ENCODE data around the gene PROM2.
"Not testable (repeated sequence)": the region's sequence is repeated elsewhere in the genome, so short reads cannot be mapped to it uniquely, and the experiment has no call there.

Gene PROM2

GRCh38 chr2:95274291-95275150 lies at the start of gene PROM2:
Gene PROM2, plus strand, starts transcription at chr2:95274449. Its CDS starts 137 bp downstream, at chr2:95274586.
- DNase-seq (ENCODE audit: low spot score) = no peak

- no peak for DNase-seq (ENCODE audit: low spot score)
These were observed 48.6 kb upstream of the PROM2 start for GRCh38 chr2:95225658-95226057.

GRCh38 chr2:95231723-95232122 lies 42.5 kb upstream of the PROM2 start:
- peak; percentile 2 for DNase-seq (ENCODE audit: low spot score)

DNA sequence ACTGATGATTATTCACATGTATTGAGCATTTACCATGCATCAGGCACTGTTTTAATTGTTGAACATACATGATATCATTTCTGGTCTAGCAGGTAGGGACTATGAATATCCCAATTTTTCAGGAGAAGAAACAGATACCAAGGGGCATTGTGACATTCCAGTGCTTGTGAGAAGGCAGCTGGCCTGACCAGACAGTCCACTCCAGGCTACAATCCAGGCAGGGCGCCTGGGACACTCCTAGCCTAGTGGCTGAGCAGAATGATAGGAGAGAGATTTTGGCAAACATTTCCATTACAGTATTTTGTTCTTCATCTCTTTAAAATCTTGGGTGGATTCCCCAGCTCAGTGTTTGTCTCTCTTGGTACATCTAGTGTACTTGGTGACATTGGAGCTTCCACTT lies 42.0 kb upstream of the PROM2 start:
- no peak for DNase-seq (ENCODE audit: low spot score)

- no peak for DNase-seq (ENCODE audit: low spot score)
These were observed 39.9 kb upstream of the PROM2 start for GRCh38 chr2:95234286-95234785.

GRCh38 chr2:95234816-95235215 lies 39.4 kb upstream of the PROM2 start:
- no peak for DNase-seq (ENCODE audit: low spot score)

DNA sequence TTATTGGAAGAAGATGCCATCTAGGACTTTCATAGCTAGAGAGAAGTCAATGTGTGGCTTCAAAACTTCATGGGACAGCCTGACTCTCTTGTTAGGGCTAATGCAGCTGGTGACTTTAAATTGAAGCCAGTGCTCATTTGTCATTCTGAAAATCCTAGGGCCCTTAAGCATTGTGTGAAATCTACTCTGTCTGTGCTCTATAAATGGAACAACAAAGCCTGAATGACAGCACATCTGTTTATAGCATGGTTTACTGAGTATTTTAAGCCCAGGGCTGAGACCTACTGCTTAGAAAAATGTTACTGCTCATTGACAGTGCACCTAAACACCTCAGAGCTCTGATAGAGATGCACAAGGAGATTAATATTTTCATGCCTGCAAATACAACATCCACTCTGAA lies 36.1 kb upstream of the PROM2 start:
- DNase-seq (ENCODE audit: low spot score) = no peak

DNA sequence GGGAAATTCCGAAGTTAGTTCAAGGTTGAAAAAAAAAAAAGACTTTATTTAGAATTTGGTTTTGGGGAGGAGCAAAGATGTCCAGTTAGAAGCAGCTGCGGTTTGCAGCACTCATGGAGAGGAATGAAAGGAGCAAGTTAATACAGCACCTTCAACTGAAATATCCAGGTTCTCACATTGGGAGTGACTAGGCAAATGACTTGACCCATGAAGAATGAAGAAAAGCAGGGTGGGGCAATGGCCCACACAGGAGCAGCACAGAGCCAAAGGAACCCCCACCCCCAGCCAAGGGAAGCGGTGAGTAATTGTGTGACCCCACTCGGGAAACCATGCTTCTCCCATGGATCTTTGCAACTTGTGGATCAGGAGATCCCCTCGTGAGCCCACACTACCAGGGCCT lies 34.2 kb upstream of the PROM2 start:
- DNase-seq (ENCODE audit: low spot score) = no peak

DNA sequence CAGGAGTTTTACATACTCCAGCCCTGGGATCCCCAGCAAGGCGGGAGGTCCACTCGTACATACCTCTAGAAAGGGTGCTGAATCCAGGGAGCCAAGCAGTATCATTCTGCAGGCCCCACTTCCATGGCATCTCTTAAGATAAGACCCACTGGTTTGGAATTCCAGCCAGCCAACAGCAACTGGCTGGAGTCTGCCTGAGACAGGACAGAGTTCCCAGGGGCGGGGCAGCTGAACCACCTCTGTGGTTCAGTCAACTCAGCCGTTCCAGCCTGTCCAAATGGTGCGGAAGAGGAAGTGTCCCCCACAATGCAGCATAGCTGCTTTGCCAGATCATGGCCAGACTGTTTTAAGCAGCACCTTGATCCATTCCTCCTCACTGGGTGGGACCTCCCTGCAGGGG lies 33.7 kb upstream of the PROM2 start:
- DNase-seq (ENCODE audit: low spot score) = no peak

GRCh38 chr2:95242084-95242483 lies 32.2 kb upstream of the PROM2 start:
- DNase-seq (ENCODE audit: low spot score) = not testable (repeated sequence)

DNA sequence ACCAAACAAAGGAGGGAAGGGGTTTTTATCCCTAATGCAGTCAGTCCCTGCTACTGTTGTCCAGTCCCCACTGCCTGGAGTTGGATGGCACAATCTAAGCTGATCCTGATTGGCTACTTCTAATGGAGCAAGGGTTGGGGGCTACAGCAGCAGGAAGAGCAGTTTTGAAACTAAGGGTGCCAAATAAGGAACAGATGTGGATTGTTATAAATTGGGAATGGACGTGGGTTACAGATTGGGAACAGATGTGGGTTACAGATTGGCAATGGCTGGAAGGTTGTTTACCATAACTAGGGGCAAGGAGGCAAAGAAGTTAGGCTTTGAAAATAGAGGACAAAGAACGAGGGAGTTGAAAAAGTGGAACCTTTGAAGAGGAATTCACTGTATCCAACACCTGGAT lies 16.0 kb upstream of the PROM2 start:
- no peak for DNase-seq (ENCODE audit: low spot score)

DNA sequence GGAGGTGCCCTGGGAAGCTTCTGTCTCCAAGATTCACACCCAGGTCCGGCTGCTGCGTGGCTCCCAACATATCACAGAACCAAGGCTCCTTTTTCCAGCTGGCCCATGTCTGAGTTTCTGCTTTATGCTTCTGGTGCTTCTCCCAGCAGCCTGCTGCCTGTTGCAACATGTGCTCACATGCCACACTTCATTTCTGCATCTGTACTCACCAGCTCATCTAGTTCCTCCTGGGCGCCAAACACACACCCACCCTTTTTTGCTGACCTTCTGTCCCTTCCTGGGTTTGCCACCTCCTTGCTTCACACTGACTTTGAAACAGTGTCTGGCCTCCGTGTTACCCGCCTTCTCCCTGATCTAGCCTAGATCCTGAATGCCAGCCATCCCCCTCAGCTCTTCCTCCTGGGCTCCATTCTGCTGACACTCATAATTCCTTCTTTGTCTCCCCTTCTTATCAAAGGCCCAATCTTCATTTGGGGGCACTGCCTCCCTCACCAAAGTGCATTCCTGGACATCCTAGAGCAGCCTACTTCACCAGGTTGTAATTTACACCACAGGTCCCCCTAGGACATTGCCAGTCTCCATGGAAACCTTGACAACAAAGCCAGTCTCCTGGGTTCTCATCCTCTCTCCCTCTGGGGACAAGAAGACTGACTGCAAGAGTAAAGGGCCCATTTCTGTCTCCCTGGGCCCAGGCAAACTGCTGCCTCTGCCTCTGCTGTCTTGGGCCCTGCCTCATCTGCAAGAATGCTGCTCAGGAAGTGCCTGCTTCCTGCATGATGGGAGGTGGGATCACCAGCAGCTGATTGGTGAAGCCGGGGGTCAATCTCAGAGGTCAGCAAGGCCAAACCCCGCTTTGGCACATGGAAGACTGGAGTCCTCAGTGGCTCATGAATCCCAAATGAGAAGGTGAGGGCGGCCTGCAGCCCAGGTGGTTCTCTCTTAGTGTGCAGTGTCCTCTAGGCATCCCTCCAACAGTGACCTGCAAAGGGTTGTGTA lies 13.9 kb upstream of the PROM2 start:
- DNase-seq (ENCODE audit: low spot score) = no peak

GRCh38 chr2:95261602-95262001 lies 12.6 kb upstream of the PROM2 start:
- no peak for DNase-seq (ENCODE audit: low spot score)

DNA sequence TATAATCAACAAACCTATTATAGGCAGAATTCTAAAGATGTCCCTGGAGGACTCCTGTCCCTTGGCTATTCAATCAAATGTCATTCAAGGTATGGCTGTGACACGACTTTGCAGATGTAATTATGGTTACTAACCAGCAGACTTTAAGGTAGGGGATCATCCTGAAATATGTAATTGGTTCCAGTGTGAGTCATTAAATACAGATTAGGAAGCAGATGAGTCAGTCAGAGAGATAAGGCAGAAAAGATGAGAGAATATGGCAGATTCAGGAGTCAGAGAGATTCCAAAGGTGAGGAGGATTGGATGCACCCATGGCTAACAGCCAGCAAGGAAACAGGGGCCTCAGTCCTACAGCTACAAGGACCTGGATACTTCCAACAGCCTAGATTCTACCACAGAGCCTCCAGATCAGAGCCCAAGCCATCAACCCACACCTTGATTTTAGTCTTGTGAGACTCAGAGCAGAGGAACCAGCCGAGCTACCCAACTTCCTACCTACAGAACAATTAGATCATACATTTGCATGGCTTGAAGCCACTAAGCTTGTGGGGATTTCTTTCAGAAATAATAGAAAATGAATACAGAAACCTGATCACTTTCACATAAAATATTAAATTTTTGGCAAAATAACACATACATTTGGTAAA lies 11.2 kb upstream of the PROM2 start:
- no peak for DNase-seq (ENCODE audit: low spot score)

DNA sequence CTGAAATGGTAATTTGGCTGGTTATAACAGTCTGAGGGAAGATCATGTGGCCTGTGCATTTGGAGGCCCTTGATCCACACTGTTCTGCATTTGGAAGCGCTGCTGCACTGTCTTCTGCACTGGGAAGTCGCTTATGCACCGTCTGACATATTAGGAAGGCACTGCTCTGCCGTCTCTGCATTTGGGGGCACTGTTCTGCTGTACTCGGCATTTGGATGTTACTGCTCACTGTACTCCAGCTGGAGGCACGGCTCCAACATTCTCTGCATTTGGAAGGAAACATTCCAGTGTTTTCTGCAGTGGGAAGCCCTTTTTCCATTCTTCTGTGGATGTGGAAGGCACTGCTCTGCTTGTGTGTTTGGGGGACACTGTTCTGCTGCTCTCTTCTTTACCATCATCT lies 9.6 kb upstream of the PROM2 start:
- DNase-seq (ENCODE audit: low spot score) = no peak

GRCh38 chr2:95265182-95265581 lies 9.1 kb upstream of the PROM2 start:
- no peak for DNase-seq (ENCODE audit: low spot score)

GRCh38 chr2:95266781-95267430 lies 7.3 kb upstream of the PROM2 start:
- DNase-seq (ENCODE audit: low spot score) = no peak

- no peak for DNase-seq (ENCODE audit: low spot score)
These were observed 6.6 kb upstream of the PROM2 start for GRCh38 chr2:95267458-95268210.

- no peak for DNase-seq (ENCODE audit: low spot score)
These were observed 5.8 kb upstream of the PROM2 start for GRCh38 chr2:95268211-95269035.

Measured in hematopoietic multipotent progenitor cell treated with erythropoietin and hydrocortisone succinate and interleukin-3 and kit ligand, for 15 days (in vitro differentiated cells).